HCT116 (cell line): ENCODE results near the gene CABLES1. TPM values are rescaled to one million over a fixed set of nuclear protein-coding genes. Genes with fewer than 3 reads are reported as not detected.

Experiments
- ATAC-seq: fragments of 200-7000 bp; cut with Tn5 transposase; 2 replicates; pipeline ENCODE4 v1.9.1; 2020; ENCODE audit warnings: mild to moderate bottlenecking, moderate library complexity
- BruUV-seq: library from RNA; stranded (reverse); fragments of 400-500 nt; replicated peaks from 2 replicates; lab custom pipeline; 2021; lab: Mats Ljungman, UMichigan
- CTCF ChIA-PET: fragments of 300-600 bp; sonication (Branson Sonifier 250); formaldehyde crosslinking; loops from one replicate; lab custom pipeline; 2021; ENCODE audit warnings: antibody characterized with exemption; lab: Charles Lee
- POLR2A ChIA-PET: fragments of 300-600, 350-600 bp; sonication (Branson Sonifier 250); formaldehyde crosslinking; loops from one replicate; lab custom pipeline; 2021; ENCODE audit warnings: antibody characterized with exemption; lab: Charles Lee
- RAD21 ChIA-PET, 2 experiments: fragments of 300-600 bp; sonication (Branson Sonifier 250); formaldehyde crosslinking; loops; one replicate each; lab custom pipeline; 2023; ENCODE audit warnings: low total read pairs in 2 of 2; ENCODE audit not compliant: uncharacterized antibody in 2 of 2, unreplicated experiment in 2 of 2, low non-redundant PET in 1 of 2; lab: Charles Lee
- DNase-seq: peaks from one replicate; pipeline ENCODE4 v3.0.0-alpha.2; 2010; ENCODE audit warnings: low read depth, low spot score
- H2AFZ ChIP-seq: fragments of 200-600 bp; shearing (Covaris generic), sonication (generic); 2 replicates; pipeline ENCODE4 v1.6.1; 2017; ENCODE audit warnings: low read depth, mixed run types, mixed read lengths, antibody characterized with exemption, low read length; ENCODE audit not compliant: poor library complexity, severe bottlenecking
- H3K27ac ChIP-seq: 2 replicates; pipeline ENCODE4 v1.5.1; 2012; ENCODE audit warnings: low read depth, low read length
- H3K27me3 ChIP-seq: fragments of 200-600 bp; sonication (generic); 2 replicates; pipeline ENCODE4 v1.6.1; 2016; ENCODE audit warnings: mixed run types, low read length, mixed read lengths; ENCODE audit not compliant: insufficient read depth
- H3K36me3 ChIP-seq, 2 experiments: fragments of 200-500 bp in 1 of 2; fragments of 200-600 bp in 1 of 2; sonication (Bioruptor generic) in 1 of 2; sonication (generic) in 1 of 2; 2 replicates each; pipeline versions ENCODE4 v1.5.1 to v1.6.1; 2014 to 2016; ENCODE audit warnings: low read length in 2 of 2, inconsistent platforms in 1 of 2, mixed read lengths in 1 of 2, mixed run types in 1 of 2; ENCODE audit not compliant: insufficient read depth in 2 of 2, control insufficient read depth in 1 of 2
- H3K4me1 ChIP-seq, 2 experiments: fragments of 200-600 bp in 1 of 2; sonication (generic) in 1 of 2; 2 replicates each; pipeline versions ENCODE4 v1.5.1 to v1.6.1; 2012 to 2017; ENCODE audit warnings: low read length in 2 of 2, inconsistent platforms in 1 of 2, mild to moderate bottlenecking in 1 of 2, mixed read lengths in 1 of 2, mixed run types in 1 of 2, moderate library complexity in 1 of 2; ENCODE audit not compliant: insufficient read depth in 2 of 2, control insufficient read depth in 1 of 2
- H3K4me2 ChIP-seq: fragments of 200-600 bp; sonication (generic); 2 replicates; pipeline ENCODE4 v1.6.1; 2017; ENCODE audit warnings: mixed run types, low read length, mixed read lengths
- H3K4me3 ChIP-seq, 2 experiments: fragments of 200-600 bp in 1 of 2; sonication (generic) in 1 of 2; replicated peaks in 1 of 2; 2 replicates each; pipeline ENCODE4 v1.5.1; 2011 to 2016; ENCODE audit warnings: low read length in 2 of 2, control low read depth in 1 of 2, low read depth in 1 of 2, mild to moderate bottlenecking in 1 of 2, mixed read lengths in 1 of 2, mixed run types in 1 of 2
- H3K79me2 ChIP-seq: fragments of 200-600 bp; sonication (generic); 2 replicates; pipeline ENCODE4 v1.6.1; 2017; ENCODE audit warnings: mild to moderate bottlenecking, mixed run types, low read length, moderate library complexity, mixed read lengths; ENCODE audit not compliant: insufficient read depth
- H3K9ac ChIP-seq: fragments of 200-600 bp; sonication (generic); 2 replicates; pipeline ENCODE4 v1.6.1; 2016; ENCODE audit warnings: low read length, mixed read lengths
- H3K9me2 ChIP-seq: fragments of 200-600 bp; sonication (generic), shearing (Covaris generic); 2 replicates; pipeline ENCODE4 v1.6.1; 2017; ENCODE audit warnings: mixed run types, mild to moderate bottlenecking, moderate library complexity; ENCODE audit not compliant: insufficient read depth
- H3K9me3 ChIP-seq, 2 experiments: fragments of 200-500 bp in 1 of 2; fragments of 200-600 bp in 1 of 2; sonication (Bioruptor generic) in 1 of 2; sonication (generic) in 1 of 2; 2 replicates each; pipeline ENCODE4 v1.6.1; 2014 to 2017; ENCODE audit warnings: low read length in 2 of 2, mixed read lengths in 2 of 2, inconsistent platforms in 1 of 2, low read depth in 1 of 2, mild to moderate bottlenecking in 1 of 2, mixed run types in 1 of 2, moderate library complexity in 1 of 2; ENCODE audit not compliant: control insufficient read depth in 1 of 2, insufficient read depth in 1 of 2
- H4K20me1 ChIP-seq: fragments of 200-600 bp; sonication (generic), shearing (Covaris generic); 2 replicates; pipeline ENCODE4 v1.6.1; 2017; ENCODE audit warnings: mixed run types, mild to moderate bottlenecking, moderate library complexity; ENCODE audit not compliant: insufficient read depth
- ELF1 ChIP-seq: IDR thresholded peaks from 2 replicates; pipeline ENCODE4 v1.6.1; 2012; ENCODE audit warnings: low read depth, borderline replicate concordance
- EZH2 ChIP-seq: fragments of 200-600 bp; sonication (generic); IDR thresholded peaks from 2 replicates; pipeline ENCODE4 v1.6.1; 2017; ENCODE audit warnings: antibody characterized with exemption, mixed run types
- MAX ChIP-seq: IDR thresholded peaks from 2 replicates; pipeline ENCODE4 v1.6.1; 2012
- REST ChIP-seq: IDR thresholded peaks from 2 replicates; pipeline ENCODE4 v1.6.1; 2012; ENCODE audit warnings: low read depth
- SP1 ChIP-seq: IDR thresholded peaks from 2 replicates; pipeline ENCODE4 v1.6.1; 2012; ENCODE audit warnings: low read depth
- ZBTB33 ChIP-seq: IDR thresholded peaks from 2 replicates; pipeline ENCODE4 v1.6.1; 2011; ENCODE audit warnings: mild to moderate bottlenecking, low read length, moderate library complexity; ENCODE audit not compliant: insufficient replicate concordance; ENCODE audit errors: extremely low read depth
- ZFX ChIP-seq: fragments of 450-650 bp; IDR thresholded peaks from 2 replicates; pipeline ENCODE4 v1.6.1; 2017
- ZNF274 ChIP-seq: fragments of 200-500 bp; sonication (Bioruptor generic); IDR thresholded peaks from 2 replicates; pipeline ENCODE4 v1.6.1; 2014; ENCODE audit warnings: mild to moderate bottlenecking, low read depth, low read length, inconsistent platforms
- intact Hi-C: fragments of 100-400 bp; cut with micrococcal nuclease; formaldehyde crosslinking; loops from 2 replicates; pipeline ENCODE4 v1.10.0; 2022
- total RNA-seq: library from RNA; stranded (reverse); gene quantifications from one replicate; pipeline ENCODE4 v1.2.1, GENCODE V29; 2021; ENCODE audit not compliant: unreplicated experiment

CABLES1 gene
- total RNA-seq, 1 experiment from 2014 or later, result 7.7 TPM

- no TSS peak for BruUV-seq
- POLR2A ChIA-PET, result no interaction called here
- ATAC-seq, result no peak
Measured at GRCh38 chr18:23166891-23167541, 31.7 kb downstream of the CABLES1 start.

More at GRCh38 chr18:23166891-23167541, 31.7 kb downstream of the CABLES1 start:
- H3K4me3 ChIP-seq, result no peak overlapping the region
- no peak for TF ChIP-seq ELF1
- TF ChIP-seq ZNF274, result no peak
- TF ChIP-seq REST, result no peak
- no peak for TF ChIP-seq ZFX
- no peak for TF ChIP-seq ZBTB33
- TF ChIP-seq SP1, result no peak
- TF ChIP-seq MAX, result no peak
- TF ChIP-seq EZH2, result no peak
- TF ChIP-seq, all 23 proteins: peak for 0
- no peaks in the 10 kb centered on the region; the same call in 1 of the 2 replicates for H3K79me2 ChIP-seq
- no peak for DNase-seq
- H3K36me3 ChIP-seq, result no peaks in the 10 kb centered on the region
- H3K4me1 ChIP-seq, result no peaks in the 10 kb centered on the region
- H3K27ac ChIP-seq, result no peak overlapping the region
- H3K9me2 ChIP-seq, result no peaks in the 10 kb centered on the region
- H3K9ac ChIP-seq, result no peak overlapping the region
- ChIA-PET RAD21 (no interaction called here), CTCF (interaction anchor here (0.6 kb wide), 1 partner anchor 882 kb away, joined by 3 read pairs; no protein-coding TSS in a partner anchor)
- H3K9me3 ChIP-seq, result no peaks in the 10 kb centered on the region
- no peak overlapping the region for H3K4me2 ChIP-seq
- H4K20me1 ChIP-seq, result no peaks in the 10 kb centered on the region
- H3K27me3 ChIP-seq, result no peaks in the 10 kb centered on the region
- intact Hi-C loops, result no loop called here
- no peak overlapping the region for H2AFZ ChIP-seq
